Progenitor cell of endocrine pancreas (in vitro differentiated cells): Measurements from ENCODE around the gene SEC63. TPM values are rescaled to one million over a fixed set of nuclear protein-coding genes. Genes with fewer than 3 reads are reported as not detected.
"Not testable (repeated sequence)": the region's sequence is repeated elsewhere in the genome, so short reads cannot be mapped to it uniquely, and the experiment has no call there.

Experiments
- DNase-seq: peaks from one replicate; pipeline ENCODE4 v3.0.0; 2021; ENCODE audit warnings: low spot score; ENCODE audit not compliant: unreplicated experiment
- H3K27ac Mint-ChIP-seq: 2 replicates; pipeline ENCODE4 v1.8.0; 2021; ENCODE audit warnings: mild to moderate bottlenecking, moderate library complexity, mixed read lengths
- H3K27me3 Mint-ChIP-seq: 2 replicates; pipeline ENCODE4 v1.8.0; 2021; ENCODE audit warnings: mixed read lengths
- H3K36me3 Mint-ChIP-seq: 2 replicates; pipeline ENCODE4 v1.8.0; 2022; ENCODE audit warnings: mixed read lengths; ENCODE audit not compliant: insufficient read depth
- H3K4me1 Mint-ChIP-seq: 2 replicates; pipeline ENCODE4 v1.8.0; 2021; ENCODE audit warnings: low read depth, mixed read lengths
- H3K4me3 Mint-ChIP-seq: 2 replicates; pipeline ENCODE4 v1.8.0; 2021; ENCODE audit warnings: low read depth, mild to moderate bottlenecking, moderate library complexity, mixed read lengths
- H3K9me3 Mint-ChIP-seq: 2 replicates; pipeline ENCODE4 v1.8.0; 2021; ENCODE audit warnings: low read depth, mixed read lengths
- CTCF ChIP-seq: fragments of 200-600 bp; sonication (generic); IDR thresholded peaks from one replicate; pipeline ENCODE4 v1.5.0; 2021; ENCODE audit warnings: antibody characterized with exemption, mild to moderate bottlenecking; ENCODE audit not compliant: unreplicated experiment
- total RNA-seq: library from RNA; stranded (reverse); gene quantifications from 2 replicates; pipeline ENCODE4 v1.2.1, GENCODE V29; 2021

SEC63 gene
- total RNA-seq, 1 donor from 2014 or later, result 112 TPM

DNA sequence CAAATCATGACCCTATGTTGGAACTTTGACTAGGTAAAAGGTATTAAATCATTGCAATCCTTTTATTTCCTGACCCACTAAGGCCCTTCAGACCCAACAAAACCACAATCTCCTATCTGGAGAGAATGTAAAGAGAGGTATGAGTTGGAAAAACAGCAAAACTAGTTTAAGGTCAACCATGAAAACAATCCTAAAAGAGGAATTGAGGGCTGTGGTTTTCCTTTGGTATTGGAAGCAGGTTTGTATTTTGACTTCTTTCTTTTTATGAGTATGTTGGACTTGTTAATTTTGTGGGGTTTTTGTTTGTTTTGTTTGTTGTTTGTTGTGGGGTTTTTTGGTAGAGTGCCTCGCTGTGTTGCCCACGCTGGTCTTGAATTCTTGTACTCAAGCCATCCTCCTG lies 4.7 kb upstream of the SEC63 start:
- no peaks in the 10 kb centered on the region for H3K36me3 Mint-ChIP-seq
- H3K27ac Mint-ChIP-seq, result no peak overlapping the region
- TF ChIP-seq CTCF, result no peak
- peaks cover 3% of the 10 kb centered on the region for H3K4me1 Mint-ChIP-seq
- peaks cover 7% of the 10 kb centered on the region for H3K27me3 Mint-ChIP-seq
- DNase-seq, result no peak
- no peak overlapping the region for H3K4me3 Mint-ChIP-seq
- peaks cover 4% of the 10 kb centered on the region for H3K9me3 Mint-ChIP-seq

DNA sequence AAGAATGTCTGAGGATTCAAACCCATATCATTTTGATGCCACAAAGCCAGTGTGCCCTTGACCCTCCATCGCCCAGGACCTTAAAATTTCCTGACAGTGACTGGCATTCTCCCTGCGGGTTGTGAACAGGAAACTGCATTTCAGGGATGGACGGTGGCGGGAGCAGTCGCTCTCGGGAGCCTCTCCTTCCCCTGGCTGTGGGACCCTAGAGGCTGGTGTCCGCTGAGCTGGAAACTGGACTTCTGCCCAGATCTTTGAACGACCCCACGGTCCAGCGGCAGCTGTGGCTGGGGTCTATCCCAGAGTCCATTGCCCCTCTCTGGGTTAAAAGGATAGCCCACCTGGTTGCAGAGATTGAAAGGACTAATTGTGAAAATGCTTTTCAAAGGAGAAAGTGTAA lies 1.4 kb upstream of the SEC63 start:
- Mint-ChIP-seq H3K4me1 (peaks cover 14% of the 10 kb centered on the region), H3K36me3 (peaks cover 12% of the 10 kb centered on the region), H3K27me3 (peaks cover 7% of the 10 kb centered on the region), H3K9me3 (peaks cover 4% of the 10 kb centered on the region), H3K27ac (no peak overlapping the region), H3K4me3 (peak overlapping the region; percentile 37)
- TF ChIP-seq CTCF, result no peak
- DNase-seq, result no peak

DNA sequence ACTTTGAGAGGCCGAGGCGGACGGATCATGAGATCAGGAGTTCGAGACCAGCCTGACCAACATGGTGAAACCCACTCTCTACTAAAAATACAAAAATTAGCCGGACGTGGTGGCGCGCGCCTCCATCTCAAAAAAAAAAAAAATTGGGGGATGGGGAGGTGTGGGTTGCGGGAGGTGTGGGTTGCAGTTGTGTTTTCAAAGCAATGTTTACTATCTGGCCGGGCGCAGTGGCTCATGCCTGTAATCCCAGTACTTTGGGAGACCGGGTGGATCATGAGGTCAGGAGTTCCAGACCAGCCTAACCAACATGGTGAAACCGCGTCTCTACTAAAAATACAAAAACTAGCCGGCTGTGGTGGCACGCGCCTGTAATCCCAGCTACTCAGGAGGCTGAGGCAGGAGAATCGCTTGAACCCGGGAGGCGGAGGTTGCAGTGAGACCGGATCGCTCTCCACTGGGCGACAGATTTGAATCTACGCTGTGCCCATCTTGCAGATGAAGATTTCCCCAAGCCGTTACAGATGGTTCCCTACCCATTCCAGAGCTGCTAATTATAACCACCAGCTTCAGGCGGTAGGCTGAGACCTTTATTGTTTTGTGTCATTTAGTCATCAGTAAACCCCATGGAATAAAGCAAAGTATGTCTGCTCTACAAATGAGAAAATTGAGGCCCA lies 818 bp upstream of the SEC63 start:
- peaks cover 14% of the 10 kb centered on the region for H3K4me1 Mint-ChIP-seq
- peaks cover 12% of the 10 kb centered on the region for H3K36me3 Mint-ChIP-seq
- peak overlapping the region; percentile 99 for H3K4me3 Mint-ChIP-seq
- not testable (repeated sequence) for DNase-seq, H3K9me3 Mint-ChIP-seq, H3K27me3 Mint-ChIP-seq
- H3K27ac Mint-ChIP-seq, result peak overlapping the region; percentile 97

DNA sequence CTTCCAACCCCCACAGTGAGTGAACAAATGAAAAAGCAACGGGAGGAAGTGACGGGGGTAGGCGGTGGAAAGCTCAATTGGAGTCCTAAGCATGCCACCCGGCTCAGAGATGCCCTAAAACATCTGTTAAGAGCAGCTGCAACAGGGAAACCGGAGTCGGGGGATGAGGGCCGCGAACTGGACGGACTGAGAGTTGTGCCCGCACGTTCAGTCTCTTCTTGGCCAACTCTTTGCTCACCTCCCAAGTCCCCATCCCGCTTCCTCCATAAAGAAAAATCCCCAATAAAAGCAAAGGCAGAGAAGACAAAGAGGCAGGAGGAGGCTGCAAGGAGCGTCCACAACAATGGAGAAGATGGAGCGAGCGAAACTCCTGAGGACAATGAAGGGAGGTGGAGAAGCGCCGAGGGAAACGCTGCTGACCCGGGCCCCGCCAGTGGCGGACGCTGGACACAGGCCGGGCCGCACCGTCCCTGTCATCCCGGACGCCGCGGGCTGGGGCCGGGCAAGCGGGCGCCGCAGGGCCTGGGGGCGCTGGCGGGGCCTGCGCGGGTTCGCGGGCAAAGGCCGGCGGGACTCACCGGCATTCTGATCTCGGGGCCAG lies 600 bp downstream of the SEC63 start:
- Mint-ChIP-seq H3K9me3 (no peaks in the 10 kb centered on the region), H3K36me3 (peaks cover 12% of the 10 kb centered on the region), H3K4me3 (peak overlapping the region; percentile 99), H3K4me1 (peaks cover 14% of the 10 kb centered on the region), H3K27ac (peak overlapping the region; percentile 99), H3K27me3 (peaks cover 7% of the 10 kb centered on the region)
- DNase-seq, result no peak
- no peak for TF ChIP-seq CTCF

GRCh38 chr6:107956586-107957307 lies 1.3 kb downstream of the SEC63 start:
- Mint-ChIP-seq H3K36me3 (peaks cover 12% of the 10 kb centered on the region), H3K27ac (peak overlapping the region; percentile 99), H3K4me1 (peaks cover 14% of the 10 kb centered on the region), H3K4me3 (peak overlapping the region; percentile 99), H3K27me3 (peaks cover 7% of the 10 kb centered on the region), H3K9me3 (no peaks in the 10 kb centered on the region)
- no peak for TF ChIP-seq CTCF
- no peak for DNase-seq
